ENCODE measurements around the gene KRTAP10-2.
"Not testable (repeated sequence)": the region's sequence is repeated elsewhere in the genome, so short reads cannot be mapped to it uniquely, and the experiment has no call there.

KRTAP10-2 gene

GRCh38 chr21:44568667-44569556 is 17.6 kb upstream of the KRTAP10-2 start:
- no peaks in the 10 kb centered on the region for H3K4me1 ChIP-seq (ENCODE audit: control insufficient read depth, insufficient read depth, low read length)
- no peak overlapping the region for H3K9ac ChIP-seq (ENCODE audit: low read length)
- no peak overlapping the region for H3K4me3 ChIP-seq (ENCODE audit: low read length)
- no peaks in the 10 kb centered on the region for H3K27me3 ChIP-seq (ENCODE audit: control insufficient read depth, insufficient read depth, low read length)
- H3K27ac ChIP-seq (ENCODE audit: low read depth, low read length): no peak overlapping the region
- H3K36me3 ChIP-seq (ENCODE audit: control insufficient read depth, insufficient read depth, low read length): no peaks in the 10 kb centered on the region

GRCh38 chr21:44568261-44568660 is 17.0 kb upstream of the KRTAP10-2 start:
- H3K4me3 ChIP-seq (ENCODE audit: low read length): no peak overlapping the region
- no peaks in the 10 kb centered on the region for H3K36me3 ChIP-seq (ENCODE audit: control insufficient read depth, insufficient read depth, low read length)
- no peak overlapping the region for H3K27ac ChIP-seq (ENCODE audit: low read depth, low read length)
- H3K27me3 ChIP-seq (ENCODE audit: control insufficient read depth, insufficient read depth, low read length): no peaks in the 10 kb centered on the region
- H3K9ac ChIP-seq (ENCODE audit: low read length): no peak overlapping the region
- no peaks in the 10 kb centered on the region for H3K4me1 ChIP-seq (ENCODE audit: control insufficient read depth, insufficient read depth, low read length)

- Histone ChIP-seq H3K4me1 (ENCODE audit: control insufficient read depth, insufficient read depth, low read length) (no peaks in the 10 kb centered on the region), H3K27ac (ENCODE audit: low read depth, low read length) (no peak overlapping the region), H3K36me3 (ENCODE audit: control insufficient read depth, insufficient read depth, low read length) (no peaks in the 10 kb centered on the region), H3K27me3 (ENCODE audit: control insufficient read depth, insufficient read depth, low read length) (no peaks in the 10 kb centered on the region), H3K4me3 (ENCODE audit: low read length) (no peak overlapping the region), H3K9ac (ENCODE audit: low read length) (no peak overlapping the region)
Measured at GRCh38 chr21:44567481-44568171, 16.3 kb upstream of the KRTAP10-2 start.

GRCh38 chr21:44566403-44566802 is 15.1 kb upstream of the KRTAP10-2 start:
- Histone ChIP-seq H3K9ac (ENCODE audit: low read length) (no peak overlapping the region), H3K27me3 (ENCODE audit: control insufficient read depth, insufficient read depth, low read length) (no peaks in the 10 kb centered on the region)

GRCh38 chr21:44564886-44565598 is 13.7 kb upstream of the KRTAP10-2 start:
- H3K27ac ChIP-seq (ENCODE audit: low read depth, low read length): no peak overlapping the region
- H3K4me1 ChIP-seq (ENCODE audit: control insufficient read depth, insufficient read depth, low read length): no peaks in the 10 kb centered on the region
- H3K4me3 ChIP-seq (ENCODE audit: low read length): no peak overlapping the region
- H3K27me3 ChIP-seq (ENCODE audit: control insufficient read depth, insufficient read depth, low read length): no peaks in the 10 kb centered on the region
- no peaks in the 10 kb centered on the region for H3K36me3 ChIP-seq (ENCODE audit: control insufficient read depth, insufficient read depth, low read length)
- H3K9ac ChIP-seq (ENCODE audit: low read length): no peak overlapping the region

More at GRCh38 chr21:44566403-44566802, 15.1 kb upstream of the KRTAP10-2 start:
- Histone ChIP-seq H3K27ac (ENCODE audit: low read depth, low read length) (no peak overlapping the region), H3K36me3 (ENCODE audit: control insufficient read depth, insufficient read depth, low read length) (no peaks in the 10 kb centered on the region), H3K4me1 (ENCODE audit: control insufficient read depth, insufficient read depth, low read length) (no peaks in the 10 kb centered on the region), H3K4me3 (ENCODE audit: low read length) (no peak overlapping the region)

GRCh38 chr21:44564099-44564498 is 12.8 kb upstream of the KRTAP10-2 start:
- no peaks in the 10 kb centered on the region for H3K27me3 ChIP-seq (ENCODE audit: control insufficient read depth, insufficient read depth, low read length)
- H3K4me3 ChIP-seq (ENCODE audit: low read length): no peak overlapping the region
- H3K4me1 ChIP-seq (ENCODE audit: control insufficient read depth, insufficient read depth, low read length): no peaks in the 10 kb centered on the region
- H3K9ac ChIP-seq (ENCODE audit: low read length): no peak overlapping the region
- H3K27ac ChIP-seq (ENCODE audit: low read depth, low read length): no peak overlapping the region
- H3K36me3 ChIP-seq (ENCODE audit: control insufficient read depth, insufficient read depth, low read length): no peaks in the 10 kb centered on the region

- Histone ChIP-seq H3K4me1 (ENCODE audit: control insufficient read depth, insufficient read depth, low read length) (no peaks in the 10 kb centered on the region), H3K36me3 (ENCODE audit: control insufficient read depth, insufficient read depth, low read length) (no peaks in the 10 kb centered on the region), H3K4me3 (ENCODE audit: low read length) (no peak within 1 kb of the TSS), H3K27me3 (ENCODE audit: control insufficient read depth, insufficient read depth, low read length) (peaks cover 5% of the 10 kb centered on the region), H3K9ac (ENCODE audit: low read length) (no peak within 1 kb of the TSS), H3K27ac (ENCODE audit: low read depth, low read length) (no peak within 1 kb of the TSS)
Measured at GRCh38 chr21:44558695-44559094, 7.4 kb upstream of the KRTAP10-2 start, which contains the start of gene KRTAP10-3. TSS of gene KRTAP10-3 (minus strand) at chr21:44558795. CDS start at chr21:44558715, 80 bp downstream.

GRCh38 chr21:44558329-44558675 is 7.0 kb upstream of the KRTAP10-2 start:
- H3K36me3 ChIP-seq (ENCODE audit: control insufficient read depth, insufficient read depth, low read length); H3K27me3 ChIP-seq (ENCODE audit: control insufficient read depth, insufficient read depth, low read length); H3K4me3 ChIP-seq (ENCODE audit: low read length); H3K4me1 ChIP-seq (ENCODE audit: control insufficient read depth, insufficient read depth, low read length); H3K27ac ChIP-seq (ENCODE audit: low read depth, low read length); H3K9ac ChIP-seq (ENCODE audit: low read length): not testable (repeated sequence)

GRCh38 chr21:44557491-44558328 is 6.4 kb upstream of the KRTAP10-2 start:
- H3K4me3 ChIP-seq (ENCODE audit: low read length): no peak overlapping the region
- peaks cover 5% of the 10 kb centered on the region for H3K27me3 ChIP-seq (ENCODE audit: control insufficient read depth, insufficient read depth, low read length)
- H3K36me3 ChIP-seq (ENCODE audit: control insufficient read depth, insufficient read depth, low read length): no peaks in the 10 kb centered on the region
- H3K27ac ChIP-seq (ENCODE audit: low read depth, low read length): no peak overlapping the region
- no peaks in the 10 kb centered on the region for H3K4me1 ChIP-seq (ENCODE audit: control insufficient read depth, insufficient read depth, low read length)
- H3K9ac ChIP-seq (ENCODE audit: low read length): no peak overlapping the region

- Histone ChIP-seq H3K9ac (ENCODE audit: low read length) (no peak overlapping the region), H3K4me1 (ENCODE audit: control insufficient read depth, insufficient read depth, low read length) (no peaks in the 10 kb centered on the region), H3K4me3 (ENCODE audit: low read length) (no peak overlapping the region), H3K27ac (ENCODE audit: low read depth, low read length) (no peak overlapping the region), H3K27me3 (ENCODE audit: control insufficient read depth, insufficient read depth, low read length) (peaks cover 5% of the 10 kb centered on the region), H3K36me3 (ENCODE audit: control insufficient read depth, insufficient read depth, low read length) (no peaks in the 10 kb centered on the region)
Measured at GRCh38 chr21:44556879-44557278, 5.6 kb upstream of the KRTAP10-2 start.

- Histone ChIP-seq H3K4me3 (ENCODE audit: low read length) (no peak overlapping the region), H3K27ac (ENCODE audit: low read depth, low read length) (no peak overlapping the region), H3K4me1 (ENCODE audit: control insufficient read depth, insufficient read depth, low read length) (no peaks in the 10 kb centered on the region), H3K9ac (ENCODE audit: low read length) (no peak overlapping the region), H3K27me3 (ENCODE audit: control insufficient read depth, insufficient read depth, low read length) (peaks cover 5% of the 10 kb centered on the region), H3K36me3 (ENCODE audit: control insufficient read depth, insufficient read depth, low read length) (no peaks in the 10 kb centered on the region)
Measured at GRCh38 chr21:44555200-44555875, 4.0 kb upstream of the KRTAP10-2 start.

All from rectal smooth muscle tissue (tissue), 1 donor.